ENCODE measurements around the gene LCP1. TPM values are rescaled to one million over a fixed set of nuclear protein-coding genes. Genes with fewer than 3 reads are reported as not detected.

LCP1 gene
- polyA plus RNA-seq, 1 of the 3 experiments (the other 2 are of a cell fraction), result 0.03 TPM

DNA sequence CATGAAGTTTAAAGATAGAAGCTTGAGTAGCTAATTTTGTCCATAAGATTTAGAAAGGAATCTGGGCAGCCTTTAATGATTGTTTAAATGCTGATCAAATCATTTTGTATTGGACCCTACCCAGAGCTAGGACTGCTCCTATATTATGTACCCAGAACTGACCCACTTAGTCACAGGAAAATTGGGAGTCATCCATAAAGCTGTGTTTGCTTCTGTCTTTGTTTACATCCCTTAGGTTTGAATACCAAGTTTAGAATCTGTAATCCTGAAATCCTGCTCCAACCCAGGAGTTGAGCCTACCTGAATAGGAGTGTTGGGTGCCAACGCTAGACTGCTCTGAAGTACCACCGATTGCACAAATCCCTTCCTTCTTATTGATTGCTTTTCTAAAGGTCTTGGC is 23.8 kb downstream of the LCP1 start:
- Histone ChIP-seq H3K9ac (no peak overlapping the region), H3K9me3 (no peaks in the 10 kb centered on the region), H3K36me3 (replicated peaks in 1 of 2; ENCODE audit: control insufficient read depth in 1 of 2, insufficient read depth in 2 of 2, low read length in 1 of 2) (no peaks in the 10 kb centered on the region), H3K79me2 (ENCODE audit: insufficient read depth) (no peaks in the 10 kb centered on the region), H3K27ac (ENCODE audit: low read depth in 2 of 2, low read length in 1 of 2) (no peak overlapping the region), H3K4me2 (no peak overlapping the region), H3K27me3 (ENCODE audit: insufficient read depth) (no peaks in the 10 kb centered on the region), H2AFZ (ENCODE audit: low read depth) (no peak overlapping the region), H3K9me2 (no peaks in the 10 kb centered on the region), H3F3A (replicated peaks; ENCODE audit: insufficient read depth) (no peaks in the 10 kb centered on the region), H3K4me3 (ENCODE audit: low read depth in 2 of 2, low read length in 1 of 2) (no peak overlapping the region), H3K4me1 (ENCODE audit: control insufficient read depth in 1 of 2, insufficient read depth in 2 of 2, low read depth in 1 of 2, low read length in 1 of 2) (no peaks in the 10 kb centered on the region), H4K20me1 (ENCODE audit: insufficient read depth) (no peaks in the 10 kb centered on the region)
- WGBS (ENCODE audit: low lambda C conversion rate), result 85% methylated on average over 2 of the region's 2 CpGs
- CTCF ChIA-PET, result interaction anchor here (2.7 to 3.2 kb wide), 3 partner anchors 8 to 16 kb away, joined by 29 to 44 read pairs (median 30); no protein-coding TSS in a partner anchor
- TF ChIP-seq TAF1 (IDR thresholded peaks at IDR 0.05; ENCODE audit: borderline replicate concordance, low read depth, low read length), result no peak
- POLR2A ChIA-PET, result no interaction called here
- no peak for DNase-seq

DNA sequence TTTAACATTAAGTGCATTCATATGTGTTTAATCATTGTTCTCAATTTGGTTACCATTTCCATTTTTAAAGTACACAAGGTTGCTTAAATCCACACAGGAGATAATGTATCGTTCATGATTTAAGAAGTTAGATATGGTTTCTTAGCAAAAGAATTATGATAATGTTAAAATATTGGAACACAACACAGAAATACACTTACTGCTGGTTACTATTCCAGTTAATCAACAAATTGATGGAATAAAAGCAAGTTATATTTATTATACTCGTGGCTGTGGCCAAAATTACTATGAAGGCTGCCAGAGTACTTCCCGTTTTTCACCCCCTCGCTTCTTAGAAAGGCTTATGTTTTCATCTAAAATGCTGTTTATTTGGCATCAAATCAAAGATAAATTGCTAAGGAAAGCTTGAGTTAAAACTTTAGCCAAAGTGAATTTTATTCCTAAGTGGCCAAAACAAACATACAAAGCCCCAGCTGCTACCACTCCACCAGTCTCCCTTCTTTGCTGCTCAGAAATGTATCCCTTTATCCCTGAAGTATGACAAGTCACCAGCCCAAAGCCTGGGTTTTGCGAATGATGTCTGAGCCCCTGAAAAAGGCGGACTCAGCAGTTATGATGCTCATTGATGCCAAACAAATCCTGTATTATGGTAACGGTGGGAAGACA is 27.7 kb downstream of the LCP1 start:
- Histone ChIP-seq H4K20me1 (ENCODE audit: insufficient read depth) (no peaks in the 10 kb centered on the region), H3F3A (replicated peaks; ENCODE audit: insufficient read depth) (no peaks in the 10 kb centered on the region), H3K9me2 (no peaks in the 10 kb centered on the region), H3K36me3 (replicated peaks in 1 of 2; ENCODE audit: control insufficient read depth in 1 of 2, insufficient read depth in 2 of 2, low read length in 1 of 2) (no peaks in the 10 kb centered on the region), H3K9me3 (no peaks in the 10 kb centered on the region), H3K4me3 (ENCODE audit: low read depth in 2 of 2, low read length in 1 of 2) (no peak overlapping the region), H3K4me1 (ENCODE audit: control insufficient read depth in 1 of 2, insufficient read depth in 2 of 2, low read depth in 1 of 2, low read length in 1 of 2) (no peaks in the 10 kb centered on the region; a peak in 2 of 4 replicates), H3K9ac (no peak overlapping the region), H3K27ac (ENCODE audit: low read depth in 2 of 2, low read length in 1 of 2) (no peak overlapping the region), H3K79me2 (ENCODE audit: insufficient read depth) (no peaks in the 10 kb centered on the region), H3K4me2 (no peak overlapping the region), H2AFZ (ENCODE audit: low read depth) (no peak overlapping the region), H3K27me3 (ENCODE audit: insufficient read depth) (no peaks in the 10 kb centered on the region)
- WGBS (ENCODE audit: low lambda C conversion rate), result 46% methylated on average over 7 of the region's 7 CpGs
- ChIA-PET CTCF (interaction anchor here (1.4 kb wide), 1 partner anchor 346 kb away, joined by 5 read pairs; no protein-coding TSS in a partner anchor), POLR2A (no interaction called here)
- no peak for DNase-seq
- TF ChIP-seq RCOR1 (IDR thresholded peaks at IDR 0.05; ENCODE audit: low read length) (no peak), CHD2 (IDR thresholded peaks at IDR 0.05; ENCODE audit: low read length, partially characterized antibody) (no peak), TAF1 (IDR thresholded peaks at IDR 0.05; ENCODE audit: borderline replicate concordance, low read depth, low read length) (no peak), NRF1 (IDR thresholded peaks at IDR 0.05; ENCODE audit: low read depth, low read length) (no peak), FOXJ3 (CRISPR knock-in tag; IDR thresholded peaks at IDR 0.05) (no peak)
- TF ChIP-seq, protein P1, sequence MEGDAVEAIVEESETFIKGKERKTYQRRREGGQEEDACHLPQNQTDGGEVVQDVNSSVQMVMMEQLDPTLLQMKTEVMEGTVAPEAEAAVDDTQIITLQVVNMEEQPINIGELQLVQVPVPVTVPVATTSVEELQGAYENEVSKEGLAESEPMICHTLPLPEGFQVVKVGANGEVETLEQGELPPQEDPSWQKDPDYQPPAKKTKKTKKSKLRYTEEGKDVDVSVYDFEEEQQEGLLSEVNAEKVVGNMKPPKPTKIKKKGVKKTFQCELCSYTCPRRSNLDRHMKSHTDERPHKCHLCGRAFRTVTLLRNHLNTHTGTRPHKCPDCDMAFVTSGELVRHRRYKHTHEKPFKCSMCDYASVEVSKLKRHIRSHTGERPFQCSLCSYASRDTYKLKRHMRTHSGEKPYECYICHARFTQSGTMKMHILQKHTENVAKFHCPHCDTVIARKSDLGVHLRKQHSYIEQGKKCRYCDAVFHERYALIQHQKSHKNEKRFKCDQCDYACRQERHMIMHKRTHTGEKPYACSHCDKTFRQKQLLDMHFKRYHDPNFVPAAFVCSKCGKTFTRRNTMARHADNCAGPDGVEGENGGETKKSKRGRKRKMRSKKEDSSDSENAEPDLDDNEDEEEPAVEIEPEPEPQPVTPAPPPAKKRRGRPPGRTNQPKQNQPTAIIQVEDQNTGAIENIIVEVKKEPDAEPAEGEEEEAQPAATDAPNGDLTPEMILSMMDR (IDR thresholded peaks at IDR 0.05), result no peak
- TF ChIP-seq, protein P2, sequence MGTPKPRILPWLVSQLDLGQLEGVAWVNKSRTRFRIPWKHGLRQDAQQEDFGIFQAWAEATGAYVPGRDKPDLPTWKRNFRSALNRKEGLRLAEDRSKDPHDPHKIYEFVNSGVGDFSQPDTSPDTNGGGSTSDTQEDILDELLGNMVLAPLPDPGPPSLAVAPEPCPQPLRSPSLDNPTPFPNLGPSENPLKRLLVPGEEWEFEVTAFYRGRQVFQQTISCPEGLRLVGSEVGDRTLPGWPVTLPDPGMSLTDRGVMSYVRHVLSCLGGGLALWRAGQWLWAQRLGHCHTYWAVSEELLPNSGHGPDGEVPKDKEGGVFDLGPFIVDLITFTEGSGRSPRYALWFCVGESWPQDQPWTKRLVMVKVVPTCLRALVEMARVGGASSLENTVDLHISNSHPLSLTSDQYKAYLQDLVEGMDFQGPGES (IDR thresholded peaks at IDR 0.05; ENCODE audit: low read depth, low read length), result no peak
- TF ChIP-seq, protein P3, sequence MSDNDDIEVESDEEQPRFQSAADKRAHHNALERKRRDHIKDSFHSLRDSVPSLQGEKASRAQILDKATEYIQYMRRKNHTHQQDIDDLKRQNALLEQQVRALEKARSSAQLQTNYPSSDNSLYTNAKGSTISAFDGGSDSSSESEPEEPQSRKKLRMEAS (IDR thresholded peaks at IDR 0.05; ENCODE audit: low read depth), result no peak
